HepG2 (cell line): ENCODE measurements around the gene DSTN. TPM values are rescaled to one million over a fixed set of nuclear protein-coding genes. Genes with fewer than 3 reads are reported as not detected.

ENCODE experiments used
- BCL6 ChIP-seq: IDR thresholded peaks from 2 replicates; pipeline ENCODE4 v1.6.1; 2016; ENCODE audit warnings: missing genetic modification reagents, missing compliant biosample characterization
- CC2D1A ChIP-seq: sonication (generic); formaldehyde crosslinking; IDR thresholded peaks from 2 replicates; pipeline ENCODE4 v1.8.1; 2023; ENCODE audit warnings: mild to moderate bottlenecking, missing genetic modification reagents
- CCDC6 ChIP-seq: sonication (generic); formaldehyde crosslinking; IDR thresholded peaks from 2 replicates; pipeline ENCODE4 v1.8.1; 2022; ENCODE audit warnings: mild to moderate bottlenecking, missing genetic modification reagents, moderate library complexity
- FOXC1 ChIP-seq: sonication (generic); formaldehyde crosslinking; IDR thresholded peaks from 2 replicates; pipeline ENCODE4 v1.8.0; 2022; ENCODE audit warnings: mild to moderate bottlenecking, missing genetic modification reagents, borderline replicate concordance
- KLF11 ChIP-seq: IDR thresholded peaks from 2 replicates; pipeline ENCODE4 v1.6.1; 2016; ENCODE audit warnings: missing compliant biosample characterization
- KLF6 ChIP-seq: IDR thresholded peaks from 2 replicates; pipeline ENCODE4 v1.8.0; 2016; ENCODE audit warnings: missing biosample characterization, missing genetic modification reagents
- MAZ ChIP-seq, 2 experiments: sonication (generic) in 1 of 2; formaldehyde crosslinking in 1 of 2; IDR thresholded peaks; 2 replicates each; pipeline versions ENCODE4 v1.5.0 to v1.6.1; 2012 to 2020; ENCODE audit warnings: low read depth in 2 of 2, mild to moderate bottlenecking in 2 of 2, borderline replicate concordance in 1 of 2, improper control_type of control experiment in 1 of 2, low read length in 1 of 2, missing genetic modification reagents in 1 of 2, moderate library complexity in 1 of 2
- NFYB ChIP-seq: sonication (generic); formaldehyde crosslinking; IDR thresholded peaks from 2 replicates; pipeline ENCODE4 v1.4.0; 2020; ENCODE audit warnings: missing genetic modification reagents
- polyA plus RNA-seq, 8 experiments: library from polyadenylated mRNA; depleted of rRNA in 3 of 8; stranded (reverse) in 7 of 8; unstranded in 1 of 8; fragments of >200 nt; fragmentation: Illumina TruSeq in 4 of 8; extraction: Trizol in 4 of 8; gene quantifications; 2 replicates each; pipeline versions ENCODE4 v1.2.1 to v1.2.3, GENCODE V29; 2011 to 2016; ENCODE audit warnings: low read depth in 4 of 8, missing spikeins in 1 of 8, mixed read lengths in 1 of 8; ENCODE audit not compliant: insufficient read depth in 1 of 8
- total RNA-seq, 5 experiments: library from RNA; depleted of rRNA; stranded (reverse); fragments of >200 nt; fragmentation: Illumina TruSeq; extraction: Trizol; gene quantifications; 2 replicates each; pipeline ENCODE4 v1.2.3, GENCODE V29; 2016; ENCODE audit warnings: low read depth in 1 of 5
- TF ChIP-seq, protein P1 (sequence below): sonication (generic); formaldehyde crosslinking; conservative IDR thresholded peaks from 2 replicates; pipeline ENCODE4 v1.4.0; 2020; ENCODE audit warnings: mild to moderate bottlenecking, missing genetic modification reagents, moderate library complexity
- TF ChIP-seq, protein P2 (sequence below): IDR thresholded peaks from 2 replicates; pipeline ENCODE4 v1.4.0; 2020; ENCODE audit warnings: mild to moderate bottlenecking, missing genetic modification reagents
- TF ChIP-seq, protein P3 (sequence below): sonication (generic); formaldehyde crosslinking; IDR thresholded peaks from 2 replicates; pipeline ENCODE4 v1.8.1; 2023; ENCODE audit warnings: mild to moderate bottlenecking, missing genetic modification reagents
- TF ChIP-seq, protein P4 (sequence below): sonication (generic); formaldehyde crosslinking; IDR thresholded peaks from 2 replicates; pipeline ENCODE4 v1.4.0; 2020; ENCODE audit warnings: mild to moderate bottlenecking, missing genetic modification reagents
- TF ChIP-seq, protein P5 (sequence below): conservative IDR thresholded peaks from 2 replicates; pipeline ENCODE4 v1.6.1; 2018; ENCODE audit warnings: missing genetic modification reagents

Gene DSTN
- total and polyA plus RNA-seq, 2 of the 13 experiments (the other 11 are each of a cell fraction or from before 2014, with no cell fraction given), result 27.6 to 106 TPM

DNA sequence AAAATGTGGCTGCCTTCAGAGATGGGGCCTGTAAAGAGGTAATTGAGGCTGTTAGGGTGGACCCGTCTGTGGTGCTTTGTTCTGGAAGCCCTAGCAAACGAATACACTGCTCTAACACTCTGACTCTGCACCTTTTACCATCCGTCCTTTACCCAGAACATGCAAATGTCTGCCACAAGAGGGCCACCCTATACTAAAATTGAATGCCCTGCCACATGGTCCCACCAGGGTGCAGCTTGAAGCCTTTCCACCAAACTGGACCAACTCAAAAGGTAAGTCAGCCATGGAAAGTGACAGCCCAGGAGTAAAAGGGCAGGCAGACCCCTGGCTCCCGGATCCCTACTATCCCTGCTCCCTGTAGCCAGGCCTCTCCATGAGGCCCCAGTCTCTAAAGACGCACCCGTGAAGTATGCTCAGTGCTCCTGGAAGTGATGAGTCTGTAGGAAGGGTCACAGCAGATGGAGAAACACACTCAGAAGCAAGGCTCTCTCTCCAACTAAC lies 32.9 kb upstream of the DSTN start (continued):
- TF ChIP-seq, protein P1, sequence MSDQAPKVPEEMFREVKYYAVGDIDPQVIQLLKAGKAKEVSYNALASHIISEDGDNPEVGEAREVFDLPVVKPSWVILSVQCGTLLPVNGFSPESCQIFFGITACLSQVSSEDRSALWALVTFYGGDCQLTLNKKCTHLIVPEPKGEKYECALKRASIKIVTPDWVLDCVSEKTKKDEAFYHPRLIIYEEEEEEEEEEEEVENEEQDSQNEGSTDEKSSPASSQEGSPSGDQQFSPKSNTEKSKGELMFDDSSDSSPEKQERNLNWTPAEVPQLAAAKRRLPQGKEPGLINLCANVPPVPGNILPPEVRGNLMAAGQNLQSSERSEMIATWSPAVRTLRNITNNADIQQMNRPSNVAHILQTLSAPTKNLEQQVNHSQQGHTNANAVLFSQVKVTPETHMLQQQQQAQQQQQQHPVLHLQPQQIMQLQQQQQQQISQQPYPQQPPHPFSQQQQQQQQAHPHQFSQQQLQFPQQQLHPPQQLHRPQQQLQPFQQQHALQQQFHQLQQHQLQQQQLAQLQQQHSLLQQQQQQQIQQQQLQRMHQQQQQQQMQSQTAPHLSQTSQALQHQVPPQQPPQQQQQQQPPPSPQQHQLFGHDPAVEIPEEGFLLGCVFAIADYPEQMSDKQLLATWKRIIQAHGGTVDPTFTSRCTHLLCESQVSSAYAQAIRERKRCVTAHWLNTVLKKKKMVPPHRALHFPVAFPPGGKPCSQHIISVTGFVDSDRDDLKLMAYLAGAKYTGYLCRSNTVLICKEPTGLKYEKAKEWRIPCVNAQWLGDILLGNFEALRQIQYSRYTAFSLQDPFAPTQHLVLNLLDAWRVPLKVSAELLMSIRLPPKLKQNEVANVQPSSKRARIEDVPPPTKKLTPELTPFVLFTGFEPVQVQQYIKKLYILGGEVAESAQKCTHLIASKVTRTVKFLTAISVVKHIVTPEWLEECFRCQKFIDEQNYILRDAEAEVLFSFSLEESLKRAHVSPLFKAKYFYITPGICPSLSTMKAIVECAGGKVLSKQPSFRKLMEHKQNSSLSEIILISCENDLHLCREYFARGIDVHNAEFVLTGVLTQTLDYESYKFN (CRISPR knock-in tag), result no peak
- TF ChIP-seq KLF6 (peak; percentile 86), NFYB (peak; percentile 35; the same call in 1 of the 2 replicates), KLF11 (CRISPR knock-in tag) (peak; percentile 77; the same call in 1 of the 2 replicates), FOXC1 (CRISPR knock-in tag) (peak; percentile 53; the same call in 1 of the 2 replicates), MAZ (IDR thresholded peaks at IDR 0.05; ENCODE audit: borderline replicate concordance, low read depth, low read length) (0 out of 2 replicates have a peak, but pooled peaks have one; percentile 50), MAZ (CRISPR knock-in tag; IDR thresholded peaks at IDR 0.05; ENCODE audit: low read depth) (no peak), CC2D1A (CRISPR knock-in tag) (no peak), BCL6 (CRISPR knock-in tag) (peak; percentile 54), CCDC6 (CRISPR knock-in tag) (peak; percentile 53; the same call in 1 of the 2 replicates)
- TF ChIP-seq, protein P2, sequence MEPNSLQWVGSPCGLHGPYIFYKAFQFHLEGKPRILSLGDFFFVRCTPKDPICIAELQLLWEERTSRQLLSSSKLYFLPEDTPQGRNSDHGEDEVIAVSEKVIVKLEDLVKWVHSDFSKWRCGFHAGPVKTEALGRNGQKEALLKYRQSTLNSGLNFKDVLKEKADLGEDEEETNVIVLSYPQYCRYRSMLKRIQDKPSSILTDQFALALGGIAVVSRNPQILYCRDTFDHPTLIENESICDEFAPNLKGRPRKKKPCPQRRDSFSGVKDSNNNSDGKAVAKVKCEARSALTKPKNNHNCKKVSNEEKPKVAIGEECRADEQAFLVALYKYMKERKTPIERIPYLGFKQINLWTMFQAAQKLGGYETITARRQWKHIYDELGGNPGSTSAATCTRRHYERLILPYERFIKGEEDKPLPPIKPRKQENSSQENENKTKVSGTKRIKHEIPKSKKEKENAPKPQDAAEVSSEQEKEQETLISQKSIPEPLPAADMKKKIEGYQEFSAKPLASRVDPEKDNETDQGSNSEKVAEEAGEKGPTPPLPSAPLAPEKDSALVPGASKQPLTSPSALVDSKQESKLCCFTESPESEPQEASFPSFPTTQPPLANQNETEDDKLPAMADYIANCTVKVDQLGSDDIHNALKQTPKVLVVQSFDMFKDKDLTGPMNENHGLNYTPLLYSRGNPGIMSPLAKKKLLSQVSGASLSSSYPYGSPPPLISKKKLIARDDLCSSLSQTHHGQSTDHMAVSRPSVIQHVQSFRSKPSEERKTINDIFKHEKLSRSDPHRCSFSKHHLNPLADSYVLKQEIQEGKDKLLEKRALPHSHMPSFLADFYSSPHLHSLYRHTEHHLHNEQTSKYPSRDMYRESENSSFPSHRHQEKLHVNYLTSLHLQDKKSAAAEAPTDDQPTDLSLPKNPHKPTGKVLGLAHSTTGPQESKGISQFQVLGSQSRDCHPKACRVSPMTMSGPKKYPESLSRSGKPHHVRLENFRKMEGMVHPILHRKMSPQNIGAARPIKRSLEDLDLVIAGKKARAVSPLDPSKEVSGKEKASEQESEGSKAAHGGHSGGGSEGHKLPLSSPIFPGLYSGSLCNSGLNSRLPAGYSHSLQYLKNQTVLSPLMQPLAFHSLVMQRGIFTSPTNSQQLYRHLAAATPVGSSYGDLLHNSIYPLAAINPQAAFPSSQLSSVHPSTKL, result peak; percentile 73
- TF ChIP-seq, protein P3, sequence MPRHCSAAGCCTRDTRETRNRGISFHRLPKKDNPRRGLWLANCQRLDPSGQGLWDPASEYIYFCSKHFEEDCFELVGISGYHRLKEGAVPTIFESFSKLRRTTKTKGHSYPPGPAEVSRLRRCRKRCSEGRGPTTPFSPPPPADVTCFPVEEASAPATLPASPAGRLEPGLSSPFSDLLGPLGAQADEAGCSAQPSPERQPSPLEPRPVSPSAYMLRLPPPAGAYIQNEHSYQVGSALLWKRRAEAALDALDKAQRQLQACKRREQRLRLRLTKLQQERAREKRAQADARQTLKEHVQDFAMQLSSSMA (CRISPR knock-in tag), result 0 out of 2 replicates have a peak, but pooled peaks have one; percentile 52
- TF ChIP-seq, protein P4, sequence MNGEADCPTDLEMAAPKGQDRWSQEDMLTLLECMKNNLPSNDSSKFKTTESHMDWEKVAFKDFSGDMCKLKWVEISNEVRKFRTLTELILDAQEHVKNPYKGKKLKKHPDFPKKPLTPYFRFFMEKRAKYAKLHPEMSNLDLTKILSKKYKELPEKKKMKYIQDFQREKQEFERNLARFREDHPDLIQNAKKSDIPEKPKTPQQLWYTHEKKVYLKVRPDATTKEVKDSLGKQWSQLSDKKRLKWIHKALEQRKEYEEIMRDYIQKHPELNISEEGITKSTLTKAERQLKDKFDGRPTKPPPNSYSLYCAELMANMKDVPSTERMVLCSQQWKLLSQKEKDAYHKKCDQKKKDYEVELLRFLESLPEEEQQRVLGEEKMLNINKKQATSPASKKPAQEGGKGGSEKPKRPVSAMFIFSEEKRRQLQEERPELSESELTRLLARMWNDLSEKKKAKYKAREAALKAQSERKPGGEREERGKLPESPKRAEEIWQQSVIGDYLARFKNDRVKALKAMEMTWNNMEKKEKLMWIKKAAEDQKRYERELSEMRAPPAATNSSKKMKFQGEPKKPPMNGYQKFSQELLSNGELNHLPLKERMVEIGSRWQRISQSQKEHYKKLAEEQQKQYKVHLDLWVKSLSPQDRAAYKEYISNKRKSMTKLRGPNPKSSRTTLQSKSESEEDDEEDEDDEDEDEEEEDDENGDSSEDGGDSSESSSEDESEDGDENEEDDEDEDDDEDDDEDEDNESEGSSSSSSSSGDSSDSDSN (CRISPR knock-in tag), result 0 out of 2 replicates have a peak, but pooled peaks have one; percentile 38
- TF ChIP-seq, protein P5, sequence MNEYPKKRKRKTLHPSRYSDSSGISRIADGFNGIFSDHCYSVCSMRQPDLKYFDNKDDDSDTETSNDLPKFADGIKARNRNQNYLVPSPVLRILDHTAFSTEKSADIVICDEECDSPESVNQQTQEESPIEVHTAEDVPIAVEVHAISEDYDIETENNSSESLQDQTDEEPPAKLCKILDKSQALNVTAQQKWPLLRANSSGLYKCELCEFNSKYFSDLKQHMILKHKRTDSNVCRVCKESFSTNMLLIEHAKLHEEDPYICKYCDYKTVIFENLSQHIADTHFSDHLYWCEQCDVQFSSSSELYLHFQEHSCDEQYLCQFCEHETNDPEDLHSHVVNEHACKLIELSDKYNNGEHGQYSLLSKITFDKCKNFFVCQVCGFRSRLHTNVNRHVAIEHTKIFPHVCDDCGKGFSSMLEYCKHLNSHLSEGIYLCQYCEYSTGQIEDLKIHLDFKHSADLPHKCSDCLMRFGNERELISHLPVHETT (CRISPR knock-in tag), result peak; percentile 48
